Fibroblast of pulmonary artery (primary cell): ENCODE measurements around the gene ARHGEF28.

Source experiments
- DNase-seq: peaks from one replicate; pipeline ENCODE4 v3.0.0-alpha.2; 2010; ENCODE audit warnings: low read depth
- H3K4me3 ChIP-seq: replicated peaks from 2 replicates; pipeline ENCODE4 v1.5.1; 2011; ENCODE audit warnings: low read depth, mild to moderate bottlenecking, control low read depth, low read length, moderate library complexity
- CTCF ChIP-seq: IDR thresholded peaks from 2 replicates; pipeline ENCODE4 v1.5.1; 2011; ENCODE audit warnings: mild to moderate bottlenecking, control low read depth, low read length, inconsistent platforms; ENCODE audit errors: missing control alignments

The ARHGEF28 gene

DNA sequence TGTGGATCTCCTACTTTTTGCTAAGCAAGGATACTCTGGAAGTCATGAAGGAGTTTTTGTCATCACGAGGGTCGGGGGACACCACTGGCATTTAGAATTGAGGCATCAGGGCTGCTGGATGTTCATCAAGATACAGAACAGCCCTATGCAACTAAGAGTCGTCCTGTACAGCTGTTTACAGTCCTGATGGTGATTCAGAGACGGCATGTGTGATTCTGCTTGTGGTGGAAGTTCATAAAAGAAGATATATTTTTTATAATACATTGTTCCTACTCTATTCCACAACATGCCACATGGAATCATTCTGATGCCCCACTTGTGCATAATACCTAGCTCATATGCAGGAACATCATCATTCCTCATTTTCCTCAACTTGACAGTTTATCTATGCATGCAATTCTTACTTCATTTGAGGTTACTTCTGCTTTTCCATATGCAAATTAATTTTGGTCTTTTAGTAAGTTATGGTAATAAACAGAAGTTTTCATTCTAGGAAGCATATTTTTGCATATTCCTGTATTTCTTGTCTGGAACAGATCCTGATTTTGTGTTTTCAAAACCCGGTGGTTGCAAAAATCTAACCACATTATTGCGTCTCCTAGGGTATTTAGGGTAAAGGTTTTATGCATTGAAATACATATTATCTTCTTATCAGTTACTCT lies 155.2 kb downstream of the ARHGEF28 start:
- DNase-seq, result no peak
- no peak overlapping the region for H3K4me3 ChIP-seq
- no peak for TF ChIP-seq CTCF

DNA sequence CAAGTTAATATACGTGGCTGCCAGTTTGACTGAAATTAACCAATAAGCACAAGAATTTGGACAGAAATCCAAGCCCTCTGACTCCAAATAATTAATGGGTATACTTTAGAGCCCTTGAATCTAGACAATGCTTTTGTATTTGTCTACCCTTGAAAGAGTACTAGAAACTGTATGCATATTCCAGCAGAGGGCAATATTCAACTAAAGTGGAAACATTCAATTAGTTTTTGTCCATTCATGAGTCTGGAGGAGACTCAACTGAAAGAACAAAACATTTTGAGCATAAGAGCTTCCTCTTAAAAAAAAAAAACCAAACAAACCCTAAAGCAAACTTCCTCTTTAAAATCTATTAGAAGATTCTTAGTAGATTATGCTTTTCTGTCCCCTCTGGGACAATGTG lies 157.8 kb downstream of the ARHGEF28 start:
- peak; percentile 43 for TF ChIP-seq CTCF
- peak; percentile 60 for DNase-seq
- H3K4me3 ChIP-seq, result no peak overlapping the region

DNA sequence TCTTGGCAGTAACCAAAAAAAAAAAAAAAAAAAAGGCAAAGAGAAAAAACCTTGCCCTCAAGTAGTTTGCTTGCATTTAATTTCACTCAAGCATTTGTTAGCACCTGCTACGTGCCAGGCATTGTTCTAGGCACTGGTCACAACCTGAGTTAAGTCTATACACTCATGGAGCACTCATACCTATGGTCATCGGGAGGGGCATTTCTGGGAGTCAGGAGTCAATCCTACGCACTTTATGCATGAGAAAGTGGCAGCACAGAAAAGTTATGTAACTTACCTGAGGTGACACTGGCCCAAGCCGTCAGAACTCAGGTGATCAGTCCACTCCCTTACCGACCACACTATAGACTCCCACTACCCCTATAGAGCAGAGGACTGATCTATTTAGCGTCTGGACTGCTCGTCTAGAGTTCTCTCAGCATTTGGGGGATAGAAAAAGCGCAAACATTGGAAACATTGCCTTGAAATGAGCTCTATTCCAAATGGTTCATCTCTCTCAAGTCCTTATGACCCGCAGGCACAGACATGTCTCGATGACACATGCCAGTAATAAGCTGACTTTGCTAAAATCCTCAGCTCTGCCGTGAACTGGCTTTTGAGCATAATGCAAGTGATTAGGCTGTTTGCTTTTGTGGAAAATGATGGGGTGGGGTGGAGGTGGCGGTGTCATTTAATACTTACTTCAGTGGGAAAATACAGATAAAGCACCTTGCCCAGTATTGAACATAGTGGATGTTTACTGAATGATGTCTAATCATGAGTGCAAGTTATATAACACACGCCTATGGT lies 160.2 kb downstream of the ARHGEF28 start:
- no peak for DNase-seq
- TF ChIP-seq CTCF, result no peak
- no peak overlapping the region for H3K4me3 ChIP-seq

- DNase-seq, result peak; percentile 74
- H3K4me3 ChIP-seq, result no peak overlapping the region
- TF ChIP-seq CTCF, result no peak
Measured at GRCh38 chr5:73789851-73790281, 163.9 kb downstream of the ARHGEF28 start.

- H3K4me3 ChIP-seq, result no peak overlapping the region
- DNase-seq, result no peak
- TF ChIP-seq CTCF, result no peak
Measured at GRCh38 chr5:73791389-73791788, 165.4 kb downstream of the ARHGEF28 start.

GRCh38 chr5:73792687-73793320 lies 166.8 kb downstream of the ARHGEF28 start:
- TF ChIP-seq CTCF, result peak; percentile 99
- H3K4me3 ChIP-seq, result no peak overlapping the region
- peak; percentile 87 for DNase-seq
